HG02623 (cell line): ENCODE results near the gene PYGM.

Source experiments
- ATAC-seq: cut with Tn5 transposase; IDR thresholded peaks from one replicate; pipeline ENCODE4 v1.9.1; 2021; ENCODE audit warnings: moderate library complexity; ENCODE audit not compliant: unreplicated experiment

The PYGM gene

GRCh38 chr11:64768300-64768694 lies 8.5 kb upstream of the PYGM start:
- no peak for ATAC-seq

- ATAC-seq: no peak
Measured at GRCh38 chr11:64767344-64768299, 7.8 kb upstream of the PYGM start.

GRCh38 chr11:64766881-64767280 lies 7.1 kb upstream of the PYGM start:
- no peak for ATAC-seq

DNA sequence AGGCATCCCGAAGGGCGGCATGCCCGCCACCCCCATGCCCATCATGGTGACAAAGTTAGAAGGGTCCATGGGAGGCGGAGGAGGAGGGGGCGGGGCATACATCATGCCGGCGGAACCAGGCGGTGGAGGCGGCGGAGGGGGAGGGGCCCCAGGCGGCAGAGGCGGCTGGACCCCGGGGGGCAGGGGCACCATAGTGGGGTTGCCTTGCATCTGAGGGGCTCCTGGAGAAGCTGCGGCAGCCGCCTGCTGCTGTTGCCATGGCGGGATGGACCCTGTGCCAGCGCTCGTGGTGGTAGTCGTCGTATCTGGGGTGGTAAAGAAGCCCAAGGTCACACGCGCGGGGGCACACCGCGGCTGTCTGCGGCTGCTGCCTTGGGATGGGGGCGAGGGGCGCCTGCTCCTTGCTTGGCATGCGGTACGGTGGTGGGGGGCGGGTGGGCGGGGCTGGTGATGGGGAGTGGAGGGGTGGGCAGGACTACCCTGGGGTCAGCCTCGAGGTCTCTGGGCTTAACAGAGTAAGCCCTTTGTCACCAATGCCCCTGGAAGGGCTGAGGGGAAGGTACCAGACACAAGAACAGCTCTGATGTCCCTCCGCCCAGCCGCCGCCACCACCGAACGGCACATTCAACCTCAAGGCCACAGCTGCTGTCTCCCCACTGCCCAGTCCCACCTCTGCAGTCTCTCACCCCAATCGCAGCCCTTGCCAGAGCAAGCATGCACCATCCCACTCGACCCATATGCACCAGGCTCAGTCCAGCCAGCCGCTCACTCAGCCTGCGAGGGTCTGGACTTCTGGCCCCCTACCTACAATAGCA lies 6.3 kb upstream of the PYGM start:
- ATAC-seq: no peak

DNA sequence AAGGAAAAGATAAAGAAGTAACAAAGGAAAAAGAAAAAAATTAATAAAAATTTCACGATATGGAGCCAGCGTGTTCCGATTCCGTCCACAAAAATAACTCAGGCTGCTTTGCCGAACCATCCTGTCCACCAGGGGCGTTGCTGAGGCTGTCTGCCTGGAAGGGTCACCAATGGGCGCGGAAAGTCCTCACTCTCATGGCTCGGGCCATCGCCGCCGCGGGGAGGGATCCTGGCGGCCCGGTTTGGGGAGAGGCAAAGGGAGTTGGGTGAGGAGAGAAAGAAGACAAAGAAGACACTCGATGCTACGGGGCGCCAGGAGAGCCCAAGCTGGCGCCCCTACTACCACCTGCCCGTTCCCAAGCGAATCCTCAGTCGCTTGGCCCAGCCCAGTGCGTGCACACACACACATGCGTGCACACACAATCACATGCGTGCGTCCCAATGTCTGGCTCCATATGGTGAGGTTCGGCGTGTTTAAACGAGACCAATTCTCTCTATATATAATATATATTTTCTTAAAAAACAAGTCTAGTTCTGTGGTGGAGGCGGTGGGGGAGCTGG lies 5.6 kb upstream of the PYGM start:
- ATAC-seq: no peak

GRCh38 chr11:64764753-64765152 lies 5.0 kb upstream of the PYGM start:
- ATAC-seq: no peak

GRCh38 chr11:64764040-64764611 lies 4.4 kb upstream of the PYGM start:
- no peak for ATAC-seq

GRCh38 chr11:64763526-64764039 lies 3.8 kb upstream of the PYGM start:
- ATAC-seq: no peak

- no peak for ATAC-seq
Measured at GRCh38 chr11:64762674-64763525, 3.1 kb upstream of the PYGM start.

DNA sequence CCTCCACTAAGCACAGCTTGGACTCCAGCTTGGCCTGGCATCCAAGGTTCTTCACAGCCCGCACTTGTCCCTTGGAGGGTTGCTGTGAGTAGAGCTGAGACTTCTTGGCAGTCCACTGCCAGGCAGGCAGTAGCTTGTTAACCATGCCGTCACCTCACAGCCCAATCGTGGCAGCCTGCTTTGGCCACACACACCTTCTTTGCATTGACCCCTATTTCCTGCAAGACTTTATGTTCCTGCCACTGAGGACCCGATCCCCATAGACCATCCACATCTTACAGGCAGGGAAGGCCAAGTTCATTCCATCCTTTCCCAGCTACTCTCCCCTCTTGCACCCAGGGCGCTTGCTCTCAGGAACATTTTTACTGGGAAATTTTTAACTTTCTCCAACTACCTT lies 2.5 kb upstream of the PYGM start:
- no peak for ATAC-seq

DNA sequence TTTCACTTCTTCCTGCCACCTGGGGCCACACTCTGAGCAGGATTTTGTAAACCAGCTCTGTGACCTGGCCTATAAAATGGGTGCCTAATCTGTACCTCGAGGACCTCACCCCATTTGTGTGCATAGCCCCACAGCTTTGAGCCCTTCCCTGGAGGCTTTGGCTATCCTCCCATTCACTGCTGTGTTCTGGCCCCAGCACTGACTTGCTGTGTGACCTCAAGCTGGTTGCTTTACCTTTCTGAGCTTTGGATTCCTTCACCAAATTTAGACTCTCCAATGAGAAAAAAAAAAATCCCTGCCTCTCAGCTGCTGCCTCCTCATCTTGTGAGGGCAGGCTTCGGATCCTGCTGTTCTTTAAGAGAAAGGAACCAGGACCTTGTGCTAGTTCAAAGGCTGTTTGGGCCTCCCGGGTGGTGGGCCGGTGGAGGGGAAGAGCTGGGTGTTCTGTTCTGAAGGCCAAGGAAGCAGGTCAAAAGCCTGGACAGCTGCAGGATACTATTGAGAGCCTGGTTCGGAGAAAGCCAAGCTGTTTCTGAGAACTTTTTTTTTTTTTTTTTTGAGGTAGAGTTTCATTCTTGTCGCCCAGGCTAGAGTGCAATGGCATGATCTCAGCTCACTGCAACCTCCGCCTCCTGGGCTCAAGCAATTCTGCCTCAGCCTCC lies 1.1 kb upstream of the PYGM start:
- no peak for ATAC-seq

GRCh38 chr11:64759131-64759721 lies 548 bp downstream of the PYGM start:
- ATAC-seq: no peak

DNA sequence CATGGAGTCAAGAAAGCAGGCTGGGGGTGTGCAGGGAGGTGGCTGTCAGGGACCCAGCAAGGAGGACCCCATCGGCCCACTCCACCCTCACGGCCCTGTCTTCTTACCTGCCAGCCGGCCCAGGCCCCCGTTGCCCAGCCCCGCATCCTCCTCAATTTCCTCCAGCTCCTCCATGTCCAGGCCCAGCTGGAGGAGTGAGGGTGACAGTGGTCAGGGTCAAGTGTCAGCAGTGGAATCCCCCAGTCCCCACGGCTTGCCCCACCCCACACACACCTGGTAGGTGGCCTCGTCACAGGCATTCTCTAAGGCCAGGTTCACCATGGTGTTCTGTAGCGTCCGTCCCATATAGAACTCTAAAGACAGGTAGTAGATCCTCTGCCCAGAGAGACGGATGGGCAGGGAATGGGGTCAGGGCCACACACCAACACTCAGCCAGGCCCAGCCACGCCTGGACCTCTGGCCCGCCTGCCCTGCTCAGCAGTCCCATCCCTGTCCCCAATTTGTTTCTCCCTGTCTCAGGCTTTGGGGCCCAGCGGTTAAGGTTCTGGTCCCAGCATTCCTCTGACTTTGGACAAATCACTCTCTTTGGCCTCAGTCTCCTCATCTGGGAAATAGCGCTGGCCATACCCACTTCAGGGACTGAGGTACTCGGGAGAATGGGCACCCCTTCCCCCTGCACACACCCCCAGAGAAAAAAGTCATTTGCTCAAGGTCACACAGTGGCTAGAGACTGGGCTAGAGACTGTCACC lies 1.3 kb downstream of the PYGM start:
- ATAC-seq: no peak

DNA sequence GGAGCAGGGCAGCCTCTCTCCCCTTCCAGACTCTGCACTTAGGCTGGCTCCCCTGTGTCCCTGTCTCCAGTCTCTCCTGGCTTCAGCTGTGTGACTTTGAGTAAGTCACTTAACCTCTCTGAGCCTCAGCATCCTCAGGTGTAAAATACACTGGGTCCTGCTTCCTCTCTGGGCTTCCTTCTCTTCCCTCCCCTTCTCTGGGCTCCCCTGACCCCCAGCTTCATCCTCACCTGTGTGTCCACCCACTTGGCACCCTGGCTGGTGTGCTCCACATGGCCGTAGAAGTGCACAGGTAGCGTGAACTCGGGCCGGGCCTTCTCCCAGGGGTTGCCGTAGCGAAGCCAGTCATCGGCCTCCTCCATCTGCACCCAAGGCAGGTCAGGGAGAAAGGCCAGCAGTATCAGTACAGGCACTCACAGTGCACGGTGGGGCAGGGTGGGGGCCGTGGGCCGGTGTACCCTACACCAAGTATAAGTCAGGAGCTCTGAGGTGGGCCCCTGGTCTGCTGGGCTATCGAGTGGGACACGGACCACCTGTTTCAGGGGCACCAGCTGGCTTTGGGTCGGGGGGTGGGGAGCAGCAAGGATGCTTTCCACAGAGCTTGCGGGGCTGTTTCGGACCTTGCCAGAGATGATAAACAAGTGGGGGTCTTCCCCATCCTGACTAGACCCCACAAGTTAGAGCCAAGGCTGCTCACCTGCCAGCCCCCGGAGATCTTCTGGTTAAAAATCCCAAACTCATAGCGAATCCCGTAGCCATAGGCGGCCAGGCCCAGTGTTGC lies 2.0 kb downstream of the PYGM start:
- ATAC-seq: no peak

GRCh38 chr11:64755681-64756361 lies 4.0 kb downstream of the PYGM start:
- ATAC-seq: no peak

- ATAC-seq: no peak
Measured at GRCh38 chr11:64754919-64755662, 4.7 kb downstream of the PYGM start.
